ENCODE measurements around the gene YPEL1.
"Not testable (repeated sequence)": the region's sequence is repeated elsewhere in the genome, so short reads cannot be mapped to it uniquely, and the experiment has no call there.

YPEL1 gene

GRCh38 chr22:21693333-21693998, 42.1 kb downstream of the YPEL1 start:
- Mint-ChIP-seq H3K27me3 (no peaks in the 10 kb centered on the region), H3K9me3 (no peaks in the 10 kb centered on the region), H3K4me1 (ENCODE audit: low read depth) (peaks cover 26% of the 10 kb centered on the region), H3K4me3 (no peak overlapping the region), H3K27ac (peak overlapping the region; percentile 29), H3K36me3 (ENCODE audit: low read depth) (peaks cover 90% of the 10 kb centered on the region)
- no peak for DNase-seq

- H3K9me3 Mint-ChIP-seq, H3K27me3 Mint-ChIP-seq, H3K4me3 Mint-ChIP-seq, DNase-seq: not testable (repeated sequence)
- peaks cover 26% of the 10 kb centered on the region for H3K4me1 Mint-ChIP-seq (ENCODE audit: low read depth)
- peak overlapping the region; percentile 29 for H3K27ac Mint-ChIP-seq
- H3K36me3 Mint-ChIP-seq (ENCODE audit: low read depth), result peaks cover 90% of the 10 kb centered on the region
These were observed 42.7 kb downstream of the YPEL1 start for GRCh38 chr22:21692856-21693255.

GRCh38 chr22:21691816-21692215, 43.8 kb downstream of the YPEL1 start:
- H3K4me1 Mint-ChIP-seq (ENCODE audit: low read depth), result peaks cover 26% of the 10 kb centered on the region
- no peak for DNase-seq
- H3K27ac Mint-ChIP-seq, result peak overlapping the region; percentile 66
- H3K4me3 Mint-ChIP-seq, result no peak overlapping the region
- peaks cover 88% of the 10 kb centered on the region for H3K36me3 Mint-ChIP-seq (ENCODE audit: low read depth)
- H3K27me3 Mint-ChIP-seq, result no peaks in the 10 kb centered on the region
- H3K9me3 Mint-ChIP-seq, result no peaks in the 10 kb centered on the region

- peak overlapping the region; percentile 94 for H3K27ac Mint-ChIP-seq
- H3K36me3 Mint-ChIP-seq (ENCODE audit: low read depth), result peaks cover 86% of the 10 kb centered on the region
These were observed 45.2 kb downstream of the YPEL1 start for GRCh38 chr22:21690401-21690801.

GRCh38 chr22:21688706-21689381, 46.8 kb downstream of the YPEL1 start:
- no peaks in the 10 kb centered on the region for H3K9me3 Mint-ChIP-seq
- peaks cover 26% of the 10 kb centered on the region for H3K4me1 Mint-ChIP-seq (ENCODE audit: low read depth)
- peak overlapping the region; percentile 86 for H3K27ac Mint-ChIP-seq
- H3K36me3 Mint-ChIP-seq (ENCODE audit: low read depth), result peaks cover 82% of the 10 kb centered on the region
- no peak for DNase-seq
- H3K4me3 Mint-ChIP-seq, result no peak overlapping the region
- H3K27me3 Mint-ChIP-seq, result no peaks in the 10 kb centered on the region

More at GRCh38 chr22:21690401-21690801, 45.2 kb downstream of the YPEL1 start:
- H3K4me1 Mint-ChIP-seq (ENCODE audit: low read depth), result peaks cover 26% of the 10 kb centered on the region
- H3K4me3 Mint-ChIP-seq, result no peak overlapping the region
- no peaks in the 10 kb centered on the region for H3K27me3 Mint-ChIP-seq
- no peak for DNase-seq
- no peaks in the 10 kb centered on the region for H3K9me3 Mint-ChIP-seq

- no peak for DNase-seq
- Mint-ChIP-seq H3K27ac (no peak overlapping the region), H3K36me3 (ENCODE audit: low read depth) (peaks cover 83% of the 10 kb centered on the region), H3K27me3 (no peaks in the 10 kb centered on the region), H3K9me3 (no peaks in the 10 kb centered on the region), H3K4me1 (ENCODE audit: low read depth) (peaks cover 26% of the 10 kb centered on the region), H3K4me3 (no peak overlapping the region)
These were observed 47.3 kb downstream of the YPEL1 start for GRCh38 chr22:21688341-21688705.

- H3K4me1 Mint-ChIP-seq (ENCODE audit: low read depth), result peaks cover 26% of the 10 kb centered on the region
These were observed 47.8 kb downstream of the YPEL1 start for GRCh38 chr22:21687685-21688259.

GRCh38 chr22:21686634-21687393, 48.8 kb downstream of the YPEL1 start:
- H3K4me3 Mint-ChIP-seq, result no peak overlapping the region
- H3K4me1 Mint-ChIP-seq (ENCODE audit: low read depth), result peaks cover 31% of the 10 kb centered on the region
- no peaks in the 10 kb centered on the region for H3K9me3 Mint-ChIP-seq
- H3K27me3 Mint-ChIP-seq, result no peaks in the 10 kb centered on the region
- no peak overlapping the region for H3K27ac Mint-ChIP-seq
- DNase-seq, result no peak
- peaks cover 87% of the 10 kb centered on the region for H3K36me3 Mint-ChIP-seq (ENCODE audit: low read depth)

More at GRCh38 chr22:21687685-21688259, 47.8 kb downstream of the YPEL1 start:
- no peak for DNase-seq
- Mint-ChIP-seq H3K4me3 (no peak overlapping the region), H3K36me3 (ENCODE audit: low read depth) (peaks cover 84% of the 10 kb centered on the region), H3K27me3 (no peaks in the 10 kb centered on the region), H3K27ac (no peak overlapping the region), H3K9me3 (no peaks in the 10 kb centered on the region)

- no peak overlapping the region for H3K4me3 Mint-ChIP-seq
- peaks cover 87% of the 10 kb centered on the region for H3K36me3 Mint-ChIP-seq (ENCODE audit: low read depth)
- DNase-seq, result no peak
- H3K9me3 Mint-ChIP-seq, result no peaks in the 10 kb centered on the region
- H3K27me3 Mint-ChIP-seq, result no peaks in the 10 kb centered on the region
- H3K4me1 Mint-ChIP-seq (ENCODE audit: low read depth), result peaks cover 31% of the 10 kb centered on the region
- H3K27ac Mint-ChIP-seq, result no peak overlapping the region
These were observed 49.4 kb downstream of the YPEL1 start for GRCh38 chr22:21686193-21686608.

- Mint-ChIP-seq H3K27ac (peak overlapping the region; percentile 44), H3K9me3 (no peaks in the 10 kb centered on the region), H3K36me3 (ENCODE audit: low read depth) (peaks cover 82% of the 10 kb centered on the region), H3K4me3 (no peak overlapping the region), H3K27me3 (no peaks in the 10 kb centered on the region), H3K4me1 (ENCODE audit: low read depth) (peaks cover 22% of the 10 kb centered on the region)
- DNase-seq, result no peak
These were observed 50.5 kb downstream of the YPEL1 start for GRCh38 chr22:21685164-21685513.

GRCh38 chr22:21684492-21685163, 51.0 kb downstream of the YPEL1 start:
- Mint-ChIP-seq H3K9me3 (no peaks in the 10 kb centered on the region), H3K4me3 (no peak overlapping the region), H3K27ac (peak overlapping the region; percentile 44), H3K4me1 (ENCODE audit: low read depth) (peaks cover 17% of the 10 kb centered on the region), H3K36me3 (ENCODE audit: low read depth) (peaks cover 80% of the 10 kb centered on the region), H3K27me3 (no peaks in the 10 kb centered on the region)
- DNase-seq, result no peak

- peaks cover 71% of the 10 kb centered on the region for H3K36me3 Mint-ChIP-seq (ENCODE audit: low read depth)
- H3K9me3 Mint-ChIP-seq, result no peaks in the 10 kb centered on the region
- peaks cover 7% of the 10 kb centered on the region for H3K4me1 Mint-ChIP-seq (ENCODE audit: low read depth)
- peak overlapping the region; percentile 3 for H3K27ac Mint-ChIP-seq
- H3K27me3 Mint-ChIP-seq, result no peaks in the 10 kb centered on the region
- no peak for DNase-seq
- H3K4me3 Mint-ChIP-seq, result no peak overlapping the region
These were observed 52.2 kb downstream of the YPEL1 start for GRCh38 chr22:21683401-21683811.

- H3K36me3 Mint-ChIP-seq (ENCODE audit: low read depth), result peaks cover 71% of the 10 kb centered on the region
- no peaks in the 10 kb centered on the region for H3K9me3 Mint-ChIP-seq
- peaks cover 8% of the 10 kb centered on the region for H3K4me1 Mint-ChIP-seq (ENCODE audit: low read depth)
- peak overlapping the region; percentile 47 for H3K27ac Mint-ChIP-seq
- no peak for DNase-seq
- no peak overlapping the region for H3K4me3 Mint-ChIP-seq
- H3K27me3 Mint-ChIP-seq, result no peaks in the 10 kb centered on the region
These were observed 53.0 kb downstream of the YPEL1 start for GRCh38 chr22:21682385-21683175.
